OCI-LY3 (cell line): ENCODE results near the gene INTS6.

Experiments
- EZH2phosphoT487 ChIP-seq: fragments of 200-600 bp; shearing (Covaris generic); IDR thresholded peaks from 2 replicates; pipeline ENCODE4 v1.6.1; 2018; ENCODE audit warnings: antibody characterized with exemption, mixed run types, low read depth
- TF ChIP-seq, protein P1 (sequence below): fragments of 200-600, 300-600 bp; sonication (generic); IDR thresholded peaks from 2 replicates; pipeline ENCODE4 v1.5.1; 2014; ENCODE audit warnings: antibody characterized with exemption, low read length, low read depth

DNA sequence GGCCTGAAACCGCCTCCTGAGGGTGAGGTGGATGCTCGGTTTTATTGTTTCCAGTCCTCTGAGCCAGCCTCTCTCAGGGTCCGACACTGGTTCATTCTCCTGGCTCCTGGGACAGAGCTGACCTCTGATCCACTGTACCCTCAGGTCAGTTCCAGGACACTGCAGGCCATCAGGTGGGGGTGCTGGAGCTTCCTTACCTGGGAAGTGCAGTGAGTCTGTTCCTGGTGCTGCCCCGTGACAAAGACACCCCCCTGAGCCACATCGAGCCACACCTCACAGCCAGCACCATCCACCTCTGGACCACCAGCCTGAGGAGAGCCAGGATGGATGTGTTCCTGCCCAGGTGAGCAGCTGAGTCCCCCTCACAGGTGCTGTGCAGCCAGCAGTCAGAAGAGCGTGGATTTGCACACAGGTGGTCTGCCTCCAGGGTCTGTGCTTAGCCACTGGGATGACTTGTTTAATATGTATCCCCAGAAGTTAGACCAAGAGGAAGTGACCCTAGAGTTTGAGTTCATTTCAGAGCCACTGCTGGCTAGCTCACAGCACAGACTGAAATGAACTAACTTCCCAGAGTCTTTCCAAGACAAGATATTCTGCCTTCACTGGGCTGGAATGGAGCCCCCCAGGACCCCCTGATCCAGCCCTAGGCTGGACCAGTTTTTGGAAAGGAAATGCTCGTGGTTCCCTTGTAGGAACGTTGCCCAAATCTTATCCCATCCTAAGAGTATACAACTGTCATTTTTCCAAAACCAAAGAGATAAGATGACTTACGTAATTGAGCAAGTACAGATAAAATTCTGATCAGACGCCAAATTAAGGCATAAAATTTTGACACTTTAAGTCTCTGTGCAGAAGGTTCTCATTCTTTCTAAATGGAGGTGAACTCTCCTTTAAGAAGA, 104.5 kb downstream of the INTS6 start:
- no peak for TF ChIP-seq EZH2phosphoT487
- TF ChIP-seq, protein P1, sequence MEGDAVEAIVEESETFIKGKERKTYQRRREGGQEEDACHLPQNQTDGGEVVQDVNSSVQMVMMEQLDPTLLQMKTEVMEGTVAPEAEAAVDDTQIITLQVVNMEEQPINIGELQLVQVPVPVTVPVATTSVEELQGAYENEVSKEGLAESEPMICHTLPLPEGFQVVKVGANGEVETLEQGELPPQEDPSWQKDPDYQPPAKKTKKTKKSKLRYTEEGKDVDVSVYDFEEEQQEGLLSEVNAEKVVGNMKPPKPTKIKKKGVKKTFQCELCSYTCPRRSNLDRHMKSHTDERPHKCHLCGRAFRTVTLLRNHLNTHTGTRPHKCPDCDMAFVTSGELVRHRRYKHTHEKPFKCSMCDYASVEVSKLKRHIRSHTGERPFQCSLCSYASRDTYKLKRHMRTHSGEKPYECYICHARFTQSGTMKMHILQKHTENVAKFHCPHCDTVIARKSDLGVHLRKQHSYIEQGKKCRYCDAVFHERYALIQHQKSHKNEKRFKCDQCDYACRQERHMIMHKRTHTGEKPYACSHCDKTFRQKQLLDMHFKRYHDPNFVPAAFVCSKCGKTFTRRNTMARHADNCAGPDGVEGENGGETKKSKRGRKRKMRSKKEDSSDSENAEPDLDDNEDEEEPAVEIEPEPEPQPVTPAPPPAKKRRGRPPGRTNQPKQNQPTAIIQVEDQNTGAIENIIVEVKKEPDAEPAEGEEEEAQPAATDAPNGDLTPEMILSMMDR = no peak
